ENCODE measurements around the gene UBAC1. TPM values are rescaled to one million over a fixed set of nuclear protein-coding genes. Genes with fewer than 3 reads are reported as not detected.

UBAC1 gene
- total RNA-seq, 1 donor from 2014 or later, result 36.1 TPM

- Histone ChIP-seq H3K4me3 (ENCODE audit: low read depth, low read length) (no peak overlapping the region), H3K36me3 (ENCODE audit: control insufficient read depth, insufficient read depth, low read length) (no peaks in the 10 kb centered on the region), H3K27me3 (ENCODE audit: control insufficient read depth, insufficient read depth, low read length) (no peaks in the 10 kb centered on the region)
- FAIRE-seq (no peak), DNase-seq (ENCODE audit: low read depth) (no peak)
- no peak for TF ChIP-seq CTCF (IDR thresholded peaks at IDR 0.05; ENCODE audit: insufficient read depth, low read length, severe bottlenecking)
Observed at GRCh38 chr9:135998016-135998380, 36.8 kb upstream of the UBAC1 start.

- TF ChIP-seq CTCF (IDR thresholded peaks at IDR 0.05; ENCODE audit: insufficient read depth, low read length, severe bottlenecking), result no peak
- DNase-seq (ENCODE audit: low read depth) (no peak), FAIRE-seq (no peak)
- H3K4me3 ChIP-seq (ENCODE audit: low read depth, low read length), result no peak overlapping the region
- H3K36me3 ChIP-seq (ENCODE audit: control insufficient read depth, insufficient read depth, low read length), result no peaks in the 10 kb centered on the region
- no peaks in the 10 kb centered on the region for H3K27me3 ChIP-seq (ENCODE audit: control insufficient read depth, insufficient read depth, low read length)
Observed at GRCh38 chr9:135997090-135998015, 36.2 kb upstream of the UBAC1 start.

GRCh38 chr9:135995816-135996215, 34.6 kb upstream of the UBAC1 start:
- TF ChIP-seq CTCF (IDR thresholded peaks at IDR 0.05; ENCODE audit: insufficient read depth, low read length, severe bottlenecking), result no peak
- Histone ChIP-seq H3K36me3 (ENCODE audit: control insufficient read depth, insufficient read depth, low read length) (no peaks in the 10 kb centered on the region), H3K27me3 (ENCODE audit: control insufficient read depth, insufficient read depth, low read length) (no peaks in the 10 kb centered on the region), H3K4me3 (ENCODE audit: low read depth, low read length) (no peak overlapping the region)
- DNase-seq (ENCODE audit: low read depth), result no peak
- no peak for FAIRE-seq

- H3K27me3 ChIP-seq (ENCODE audit: control insufficient read depth, insufficient read depth, low read length), result peaks cover 4% of the 10 kb centered on the region
- no peaks in the 10 kb centered on the region for H3K36me3 ChIP-seq (ENCODE audit: control insufficient read depth, insufficient read depth, low read length)
- FAIRE-seq (no peak), DNase-seq (ENCODE audit: low read depth) (no peak)
- H3K4me3 ChIP-seq (ENCODE audit: low read depth, low read length), result no peak overlapping the region
- no peak for TF ChIP-seq CTCF (IDR thresholded peaks at IDR 0.05; ENCODE audit: insufficient read depth, low read length, severe bottlenecking)
Observed at GRCh38 chr9:135994501-135995192, 33.5 kb upstream of the UBAC1 start.

- no peak for DNase-seq (ENCODE audit: low read depth)
- H3K27me3 ChIP-seq (ENCODE audit: control insufficient read depth, insufficient read depth, low read length), result peaks cover 6% of the 10 kb centered on the region
- TF ChIP-seq CTCF (IDR thresholded peaks at IDR 0.05; ENCODE audit: insufficient read depth, low read length, severe bottlenecking), result no peak
- H3K4me3 ChIP-seq (ENCODE audit: low read depth, low read length), result no peak overlapping the region
- no peak for FAIRE-seq
- no peaks in the 10 kb centered on the region for H3K36me3 ChIP-seq (ENCODE audit: control insufficient read depth, insufficient read depth, low read length)
Observed at GRCh38 chr9:135993765-135994500, 32.8 kb upstream of the UBAC1 start.
